ENCODE results near the gene KDF1.

DNA sequence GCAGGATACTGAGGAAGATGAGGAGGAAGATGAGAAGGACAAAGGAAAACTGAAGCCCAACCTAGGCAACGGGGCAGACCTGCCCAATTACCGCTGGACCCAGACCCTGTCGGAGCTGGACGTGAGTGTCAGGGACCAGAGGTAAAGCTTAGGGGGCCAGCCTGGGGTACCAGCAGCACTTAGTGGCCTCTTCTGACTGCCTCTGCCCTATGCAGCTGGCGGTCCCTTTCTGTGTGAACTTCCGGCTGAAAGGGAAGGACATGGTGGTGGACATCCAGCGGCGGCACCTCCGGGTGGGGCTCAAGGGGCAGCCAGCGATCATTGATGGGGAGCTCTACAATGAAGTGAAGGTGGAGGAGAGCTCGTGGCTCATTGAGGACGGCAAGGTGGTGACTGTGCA lies 17.6 kb downstream of the KDF1 start:
- TF ChIP-seq CTCF (IDR thresholded peaks at IDR 0.05; ENCODE audit: insufficient read depth, low read length, poor library complexity, severe bottlenecking) (no peak), EZH2phosphoT487 (conservative IDR thresholded peaks at IDR 0.05; ENCODE audit: low read length) (no peak)
